Stromal cell of bone marrow (primary cell): Measurements from ENCODE around the gene SLAMF1.
"Not testable (repeated sequence)": the region's sequence is repeated elsewhere in the genome, so short reads cannot be mapped to it uniquely, and the experiment has no call there.

ENCODE experiments used
- DNase-seq: peaks from one replicate; pipeline ENCODE4 v3.0.0-alpha.2; 2012; ENCODE audit warnings: low read depth

SLAMF1 gene

DNA sequence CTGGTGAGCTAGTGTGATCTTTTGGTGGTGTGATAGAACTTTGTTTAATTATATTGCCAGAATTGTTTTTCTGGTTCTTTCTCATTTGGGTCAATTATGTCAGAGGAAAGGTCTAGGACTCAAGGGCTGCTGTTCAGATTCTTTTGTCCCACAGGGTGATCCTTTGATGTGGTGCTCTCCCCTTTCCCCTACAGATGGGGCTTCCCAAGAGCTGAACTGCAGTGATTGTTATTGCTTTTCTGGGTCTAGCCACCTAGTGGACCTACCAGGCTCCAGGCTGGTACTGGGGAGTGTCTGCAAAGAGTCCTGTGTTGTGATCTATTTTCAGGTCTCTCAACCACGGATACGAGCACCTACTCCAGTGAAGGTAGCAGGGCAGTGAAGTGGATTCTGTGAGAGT is 41.6 kb downstream of the SLAMF1 start:
- no peak for DNase-seq

DNA sequence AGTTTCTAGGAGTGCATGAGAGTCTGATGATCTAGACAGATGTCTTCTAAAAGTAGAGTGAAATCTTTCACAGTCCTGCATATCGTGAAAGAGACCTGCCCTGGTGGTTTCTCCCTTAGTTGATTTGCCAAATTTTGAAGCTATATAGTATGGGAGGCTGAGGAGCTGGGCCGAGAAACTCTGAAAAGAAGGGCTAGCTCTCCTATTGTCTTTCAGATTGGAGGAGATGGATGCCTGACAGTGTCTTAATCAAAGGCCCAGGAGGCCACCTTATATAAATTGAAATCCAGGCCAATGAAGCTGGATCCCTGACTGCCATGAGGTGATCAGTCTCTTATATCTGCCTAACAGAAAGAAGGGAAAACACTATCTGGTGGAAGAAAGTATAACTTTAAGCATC is 49.1 kb downstream of the SLAMF1 start:
- DNase-seq: no peak

GRCh38 chr1:160597051-160597450 is 49.8 kb downstream of the SLAMF1 start:
- DNase-seq: no peak

GRCh38 chr1:160590488-160590887 is 56.4 kb downstream of the SLAMF1 start:
- DNase-seq: no peak

DNA sequence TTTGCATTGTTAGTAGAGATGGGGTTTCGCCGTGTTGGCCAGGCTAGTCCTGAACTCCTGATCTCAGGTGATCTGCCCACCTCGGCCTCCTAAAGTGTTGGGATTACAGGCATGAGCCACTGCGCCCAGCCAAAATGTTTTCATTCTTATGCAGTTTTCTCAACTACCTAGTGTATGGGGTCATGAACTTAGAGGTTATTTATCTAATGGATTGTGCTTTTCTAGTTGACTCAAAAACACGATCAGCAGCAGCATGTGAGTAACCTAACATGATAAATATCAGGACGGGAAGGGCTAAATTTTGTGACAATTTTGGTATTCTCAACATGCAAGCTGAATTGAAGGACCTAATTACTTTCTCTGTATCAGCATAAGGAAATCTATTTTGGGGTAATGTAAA is 58.4 kb downstream of the SLAMF1 start:
- no peak for DNase-seq

DNA sequence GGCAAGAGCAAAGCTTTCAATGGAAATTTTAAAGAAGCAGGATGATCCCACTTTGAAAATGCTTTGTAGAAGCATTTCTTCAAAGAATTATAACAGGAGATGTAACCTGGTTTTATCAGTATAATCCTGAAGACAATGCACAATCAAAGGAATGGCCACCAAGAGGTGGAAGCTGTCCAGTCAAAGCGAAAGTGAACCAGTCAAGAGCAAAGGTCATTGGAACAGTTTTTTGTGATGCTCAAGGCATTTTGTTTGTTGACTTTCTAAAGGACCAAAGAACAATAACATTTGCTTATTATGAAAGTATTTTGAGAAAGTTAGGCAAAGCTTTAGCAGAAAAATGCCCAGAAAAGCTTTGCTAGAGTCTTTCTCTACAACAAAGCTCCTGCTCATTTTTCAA is 62.1 kb downstream of the SLAMF1 start:
- DNase-seq: no peak

DNA sequence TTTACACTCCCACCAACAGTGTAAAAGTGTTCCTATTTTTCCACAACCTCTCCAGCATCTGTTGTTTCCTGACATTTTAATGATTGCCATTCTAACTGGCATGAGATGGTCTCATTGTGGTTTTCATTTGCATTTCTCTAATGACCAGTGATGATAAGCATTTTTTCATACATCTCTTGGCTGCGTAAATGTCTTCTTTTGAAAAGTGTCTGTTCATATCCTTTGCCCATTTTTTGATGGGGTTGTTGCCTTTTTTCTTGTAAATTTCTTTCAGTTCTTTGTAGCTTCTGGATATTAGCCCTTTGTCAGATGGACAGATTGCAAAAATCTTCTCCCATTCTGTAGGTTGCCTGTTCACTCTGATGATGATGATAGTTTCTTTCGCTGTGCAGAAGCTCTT is 63.9 kb downstream of the SLAMF1 start:
- DNase-seq: not testable (repeated sequence)

DNA sequence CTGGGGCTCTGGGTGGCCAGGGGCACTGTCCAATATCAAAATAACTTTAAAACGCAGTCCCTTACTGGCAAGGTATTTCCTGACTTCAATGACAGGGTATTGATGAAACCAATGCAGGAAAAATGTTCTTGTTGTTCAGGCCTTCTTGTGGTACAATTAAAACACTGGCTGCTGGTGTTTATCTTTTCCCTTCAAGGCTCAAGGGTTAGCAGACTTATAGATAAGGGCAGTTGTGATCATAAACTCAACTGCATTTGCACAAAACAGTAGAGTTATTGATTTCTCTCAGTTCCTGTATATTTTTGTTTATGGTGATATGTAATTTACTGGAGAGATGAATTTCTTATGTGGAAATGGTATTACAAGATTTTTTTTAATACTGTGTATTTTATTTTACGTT is 64.9 kb downstream of the SLAMF1 start:
- no peak for DNase-seq

GRCh38 chr1:160580221-160580812 is 66.5 kb downstream of the SLAMF1 start:
- no peak for DNase-seq

- no peak for DNase-seq
Measured at GRCh38 chr1:160579216-160579701, 67.6 kb downstream of the SLAMF1 start, which contains the start of gene CD84. Gene CD84 (minus strand): TSS chr1:160579496. CDS start chr1:160579437, 59 bp downstream.

GRCh38 chr1:160578525-160579191 is 68.2 kb downstream of the SLAMF1 start:
- no peak for DNase-seq

DNA sequence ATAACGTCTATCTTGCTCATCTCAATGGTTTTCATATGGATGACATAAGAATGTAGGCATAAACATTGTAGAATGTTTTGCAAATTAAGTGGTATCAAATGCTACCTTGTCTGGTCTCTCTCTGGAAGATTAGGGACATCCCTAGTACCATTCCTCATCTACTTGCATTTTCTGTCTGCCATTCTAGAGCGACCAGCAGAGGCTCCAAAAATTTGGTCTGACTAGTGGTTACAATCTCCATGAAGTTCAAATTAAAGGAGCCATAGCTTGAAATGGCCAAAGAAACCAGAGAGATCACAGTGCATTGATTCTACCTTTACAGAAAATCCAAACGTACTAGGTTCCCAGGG is 68.7 kb downstream of the SLAMF1 start:
- DNase-seq: no peak

DNA sequence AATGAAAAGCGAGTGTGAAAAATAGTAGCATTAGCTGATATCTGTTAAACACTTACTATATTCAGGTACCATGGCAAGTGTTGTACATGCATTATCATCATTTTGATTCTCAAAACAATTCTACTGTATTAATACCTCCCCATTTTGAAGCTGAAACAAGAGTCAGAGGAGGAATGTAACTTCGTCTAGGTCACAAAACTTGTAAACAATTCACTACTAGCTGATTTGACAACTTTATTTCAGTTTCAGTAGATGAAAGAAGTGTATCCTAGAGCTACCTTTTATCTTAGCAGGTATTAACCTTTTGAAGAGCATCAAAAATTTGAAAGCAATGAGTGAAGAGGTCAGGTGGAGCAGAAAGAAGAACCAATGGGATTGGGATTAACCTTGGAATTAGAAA is 69.2 kb downstream of the SLAMF1 start:
- DNase-seq: no peak

DNA sequence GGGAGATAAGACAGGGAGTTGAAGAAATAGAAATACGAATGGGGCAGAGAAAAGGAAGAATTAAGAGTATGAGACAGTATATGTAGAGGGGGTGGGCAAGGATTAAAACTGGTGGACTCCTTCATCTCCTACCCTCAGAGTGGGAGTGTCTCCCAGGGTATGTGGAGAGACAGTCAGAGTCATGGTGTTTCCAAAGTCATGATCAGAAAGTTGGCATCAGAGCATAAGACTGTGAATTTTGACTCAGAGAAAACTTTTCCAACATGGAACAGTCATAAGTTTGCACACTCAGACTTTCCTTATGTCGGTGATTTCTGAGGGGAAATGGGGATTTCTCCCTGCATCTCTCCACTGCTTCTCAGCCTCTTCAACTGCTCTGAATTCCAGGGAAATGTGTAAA is 70.0 kb downstream of the SLAMF1 start:
- no peak for DNase-seq

DNA sequence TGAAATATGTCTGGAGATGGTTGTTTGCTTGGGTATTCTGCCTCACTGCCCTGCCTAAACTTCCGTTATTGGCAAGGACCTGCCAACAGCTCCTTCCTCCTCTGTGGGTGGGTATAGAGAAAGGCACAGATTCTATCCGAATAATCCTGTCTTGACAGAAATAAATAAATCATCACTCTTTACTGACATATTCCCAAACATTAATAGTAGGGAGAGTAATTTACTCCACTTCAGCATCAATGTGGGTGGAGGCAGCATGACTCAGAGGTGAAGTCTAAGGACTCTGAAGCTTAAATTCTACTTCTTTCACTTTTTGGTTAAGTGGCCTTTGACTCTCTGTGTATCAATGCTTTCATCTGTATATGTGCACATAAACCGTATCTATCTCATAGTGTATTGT is 70.5 kb downstream of the SLAMF1 start:
- no peak for DNase-seq

DNA sequence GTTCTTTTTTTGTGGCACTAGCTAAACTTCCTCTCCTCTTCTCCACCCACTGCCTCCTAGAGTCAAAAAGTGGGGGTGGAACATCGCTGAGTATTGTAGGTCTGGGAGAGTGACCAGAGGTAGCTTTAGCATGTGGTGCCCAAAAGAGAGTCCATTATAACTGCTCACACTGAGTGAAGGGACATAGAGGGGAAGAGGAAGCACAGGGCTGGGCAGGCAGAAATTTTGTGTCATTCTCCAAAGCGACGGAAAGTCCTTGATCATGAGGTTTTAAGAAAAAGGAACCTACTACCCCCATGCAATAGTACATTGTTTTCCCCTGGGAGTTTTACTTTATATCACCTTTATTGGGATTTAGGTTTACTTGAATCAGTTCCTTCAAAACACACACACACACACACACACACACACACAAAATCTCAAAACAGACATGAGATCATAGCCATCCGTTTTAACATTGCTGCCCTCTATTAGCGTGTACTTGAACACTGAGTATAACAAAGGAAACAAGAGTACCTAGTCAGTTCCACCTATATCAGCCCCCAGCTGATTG is 71.7 kb downstream of the SLAMF1 start:
- no peak for DNase-seq

DNA sequence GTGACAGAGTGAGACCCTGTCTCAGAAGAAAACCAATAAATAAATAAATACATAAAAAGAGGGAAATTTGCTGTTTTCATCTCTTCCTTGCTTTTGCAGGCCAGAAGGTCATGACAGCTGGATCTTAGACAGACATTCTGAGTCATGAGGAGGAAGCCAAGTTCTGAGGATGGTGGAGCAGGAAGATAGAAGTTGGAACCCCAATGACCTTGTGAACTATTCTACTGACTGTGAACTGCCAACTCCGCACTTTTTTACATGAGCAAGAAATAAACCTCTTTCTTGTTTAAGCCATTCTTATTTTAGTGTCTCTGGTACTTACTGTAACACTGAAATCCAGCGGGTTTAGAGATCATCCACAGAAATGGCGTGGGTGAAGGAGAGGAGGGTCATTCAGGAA is 76.0 kb downstream of the SLAMF1 start:
- no peak for DNase-seq

- no peak for DNase-seq
Measured at GRCh38 chr1:160569806-160570205, 77.0 kb downstream of the SLAMF1 start.

DNA sequence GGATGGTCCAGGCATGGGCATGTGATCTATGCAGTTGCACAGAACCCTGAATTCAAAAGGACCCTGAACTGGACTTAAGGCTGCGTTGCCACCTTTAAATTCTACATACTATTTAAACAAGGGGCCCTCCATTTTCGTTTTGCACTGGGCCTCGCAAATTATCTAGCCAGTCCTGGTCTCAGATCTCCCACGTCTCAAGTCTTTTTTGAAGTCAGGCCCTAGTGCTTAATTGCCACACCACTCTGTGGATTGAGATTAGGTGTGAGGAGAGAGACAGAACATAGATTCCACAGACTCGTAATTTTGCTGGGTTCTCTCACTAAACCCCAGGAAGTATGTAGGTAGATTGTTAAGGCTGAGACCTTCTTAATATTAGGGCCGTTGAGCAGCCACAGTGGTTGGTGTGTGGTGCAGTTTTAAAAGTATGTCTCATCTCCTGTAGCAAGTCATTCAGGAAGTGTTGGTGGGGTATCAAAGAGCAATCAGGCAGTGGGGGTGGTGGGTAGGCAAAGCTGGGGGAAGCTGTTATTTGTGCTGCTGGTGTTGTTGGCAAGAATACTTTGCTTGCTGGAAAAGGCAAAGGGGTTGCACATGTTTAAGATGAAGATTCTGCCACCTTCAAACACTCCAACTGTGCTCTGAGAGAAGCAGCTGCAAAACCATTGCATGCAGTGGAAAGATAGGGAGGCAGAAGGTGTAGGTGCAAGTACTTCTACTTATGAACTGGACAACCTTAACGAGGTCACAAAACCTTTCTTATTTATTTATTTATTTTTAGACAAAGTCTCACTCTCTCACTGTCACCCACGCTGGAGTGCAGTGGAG is 78.8 kb downstream of the SLAMF1 start:
- DNase-seq: no peak

- no peak for DNase-seq
Measured at GRCh38 chr1:160567341-160567740, 79.5 kb downstream of the SLAMF1 start.

DNA sequence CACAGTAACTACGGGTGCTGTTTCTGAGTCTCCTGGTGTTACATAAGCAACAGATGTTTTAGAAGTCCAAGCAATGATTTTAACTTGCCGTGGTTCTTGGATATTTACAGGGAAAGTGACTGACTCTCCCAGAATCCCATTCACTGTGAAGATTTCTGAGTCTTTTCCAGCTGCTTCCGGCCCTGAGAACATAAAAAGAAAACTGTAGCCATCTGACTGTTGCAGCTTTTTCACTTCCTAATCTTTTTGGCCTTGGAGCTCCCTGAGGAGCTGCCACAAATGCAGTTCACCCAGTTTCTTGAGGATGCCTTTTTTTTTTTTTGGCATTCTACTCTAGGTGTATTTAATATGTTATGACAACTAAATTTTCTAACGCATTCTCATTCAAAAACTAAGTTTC is 81.3 kb downstream of the SLAMF1 start:
- DNase-seq: no peak

GRCh38 chr1:160563230-160563629 is 83.6 kb downstream of the SLAMF1 start:
- DNase-seq: not testable (repeated sequence)

DNA sequence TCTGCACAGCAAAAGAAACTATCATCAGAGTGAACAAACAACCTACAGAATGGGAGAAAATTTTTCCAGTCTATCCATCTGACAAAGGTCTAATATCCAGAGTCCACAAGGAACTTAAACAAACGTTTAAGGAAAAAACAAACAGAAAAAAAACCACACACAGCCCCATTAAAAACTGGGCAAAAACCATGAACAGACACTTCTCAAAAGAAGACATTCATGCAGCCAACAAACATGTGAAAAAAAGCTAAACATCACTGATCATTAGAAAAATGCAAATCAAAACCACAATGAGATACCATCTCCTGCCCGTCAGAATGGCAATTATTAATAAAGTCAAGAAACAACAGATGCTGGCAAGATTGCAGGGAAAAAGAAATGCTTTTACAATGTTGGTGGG is 84.1 kb downstream of the SLAMF1 start:
- DNase-seq: not testable (repeated sequence)
